WI38 (cell line): Measurements from ENCODE around the gene ARHGEF6.

Source experiments
- H3K4me3 ChIP-seq: 2 replicates; pipeline ENCODE4 v1.5.1; 2011; ENCODE audit warnings: low read depth, mild to moderate bottlenecking, control low read depth, low read length
- CTCF ChIP-seq: IDR thresholded peaks from 2 replicates; pipeline ENCODE4 v1.5.1; 2012; ENCODE audit warnings: low read depth, mild to moderate bottlenecking, control low read depth, low read length

ARHGEF6 gene

GRCh38 chrX:136768469-136769084 is 12.2 kb downstream of the ARHGEF6 start:
- H3K4me3 ChIP-seq = no peak overlapping the region
- no peak for TF ChIP-seq CTCF

GRCh38 chrX:136767104-136767941 is 13.4 kb downstream of the ARHGEF6 start:
- TF ChIP-seq CTCF = peak; percentile 11; the same call in 1 of the 2 replicates
- H3K4me3 ChIP-seq = peak overlapping the region; percentile 58

- no peak for TF ChIP-seq CTCF
- H3K4me3 ChIP-seq = peak overlapping the region; percentile 58
Measured at GRCh38 chrX:136766785-136767103, 14.0 kb downstream of the ARHGEF6 start.

GRCh38 chrX:136765821-136766356 is 14.8 kb downstream of the ARHGEF6 start:
- no peak overlapping the region for H3K4me3 ChIP-seq
- no peak for TF ChIP-seq CTCF

- no peak overlapping the region for H3K4me3 ChIP-seq
- TF ChIP-seq CTCF = no peak
Measured at GRCh38 chrX:136764206-136764605, 16.5 kb downstream of the ARHGEF6 start.

- no peak overlapping the region for H3K4me3 ChIP-seq
- no peak for TF ChIP-seq CTCF
Measured at GRCh38 chrX:136762820-136763452, 17.8 kb downstream of the ARHGEF6 start.

- H3K4me3 ChIP-seq = no peak overlapping the region
Measured at GRCh38 chrX:136761421-136761820, 19.3 kb downstream of the ARHGEF6 start.

More at GRCh38 chrX:136761421-136761820, 19.3 kb downstream of the ARHGEF6 start:
- TF ChIP-seq CTCF = no peak
